Measurements from ENCODE around the gene SLC25A18.

Gene SLC25A18

DNA sequence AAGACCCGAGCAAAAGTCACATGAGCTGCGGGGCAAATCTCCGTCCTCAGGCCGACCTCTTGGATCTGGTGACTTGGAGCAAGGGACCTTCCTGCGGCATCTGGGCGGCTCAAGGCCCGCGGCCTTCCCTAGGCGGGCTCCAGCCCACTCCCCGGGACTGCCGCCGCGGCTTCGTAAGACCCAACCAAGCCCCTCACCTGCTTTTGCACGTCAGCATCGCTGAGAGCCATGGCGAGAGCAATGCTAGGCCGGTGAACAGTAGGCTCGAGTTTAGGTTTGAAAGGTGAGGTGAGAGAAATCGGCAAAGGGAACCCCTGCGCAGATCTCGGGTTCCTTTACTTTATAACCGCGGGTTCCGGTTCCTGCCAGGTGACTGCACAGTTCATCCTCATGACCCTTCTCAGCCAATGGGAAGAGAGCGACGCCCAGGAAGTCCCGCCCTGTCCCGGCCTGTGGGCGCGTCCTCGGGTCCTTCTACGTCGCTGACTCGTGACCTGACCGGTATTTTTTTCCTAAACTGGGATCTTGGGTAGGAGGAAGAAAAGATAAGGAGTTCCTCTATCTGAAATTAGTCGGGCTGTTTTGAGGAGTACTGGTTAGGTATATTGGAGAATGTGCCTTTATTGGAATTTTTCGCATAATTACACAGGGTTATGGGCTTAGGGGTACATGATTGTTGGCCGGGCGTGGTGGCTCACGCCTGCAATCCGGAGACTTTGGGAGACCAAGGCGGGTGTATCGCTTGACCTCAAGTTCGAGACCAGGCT is 65.3 kb downstream of the SLC25A18 start, which contains the start of gene ATP6V1E1:
ATP6V1E1 (minus strand) TSS at position 344 of the 767 bp plus-strand sequence; CDS start at position 230, 114 bp downstream.
- Histone ChIP-seq H3K27me3 (no peaks in the 10 kb centered on the region), H3K4me1 (peaks cover 9 to 40% (median 27%) of the 10 kb centered on the region in 4 donors), H3K27ac (peak within 1 kb of the TSS; percentile 93 to 98), H3K4me3 (peak within 1 kb of the TSS; percentile 93 to 100), H3K9me3 (no peaks in the 10 kb centered on the region), H3K36me3 (peaks cover 0 to 18% (median under 1%) of the 10 kb centered on the region in 3 donors)
- peak; percentile 97 to 98 for DNase-seq
- TF ChIP-seq, protein P1, sequence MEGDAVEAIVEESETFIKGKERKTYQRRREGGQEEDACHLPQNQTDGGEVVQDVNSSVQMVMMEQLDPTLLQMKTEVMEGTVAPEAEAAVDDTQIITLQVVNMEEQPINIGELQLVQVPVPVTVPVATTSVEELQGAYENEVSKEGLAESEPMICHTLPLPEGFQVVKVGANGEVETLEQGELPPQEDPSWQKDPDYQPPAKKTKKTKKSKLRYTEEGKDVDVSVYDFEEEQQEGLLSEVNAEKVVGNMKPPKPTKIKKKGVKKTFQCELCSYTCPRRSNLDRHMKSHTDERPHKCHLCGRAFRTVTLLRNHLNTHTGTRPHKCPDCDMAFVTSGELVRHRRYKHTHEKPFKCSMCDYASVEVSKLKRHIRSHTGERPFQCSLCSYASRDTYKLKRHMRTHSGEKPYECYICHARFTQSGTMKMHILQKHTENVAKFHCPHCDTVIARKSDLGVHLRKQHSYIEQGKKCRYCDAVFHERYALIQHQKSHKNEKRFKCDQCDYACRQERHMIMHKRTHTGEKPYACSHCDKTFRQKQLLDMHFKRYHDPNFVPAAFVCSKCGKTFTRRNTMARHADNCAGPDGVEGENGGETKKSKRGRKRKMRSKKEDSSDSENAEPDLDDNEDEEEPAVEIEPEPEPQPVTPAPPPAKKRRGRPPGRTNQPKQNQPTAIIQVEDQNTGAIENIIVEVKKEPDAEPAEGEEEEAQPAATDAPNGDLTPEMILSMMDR (IDR thresholded peaks at IDR 0.05), result no peak
- intact Hi-C loops (cut with DNase I; ENCODE audit: low total_unique reads), result no loop called here

DNA sequence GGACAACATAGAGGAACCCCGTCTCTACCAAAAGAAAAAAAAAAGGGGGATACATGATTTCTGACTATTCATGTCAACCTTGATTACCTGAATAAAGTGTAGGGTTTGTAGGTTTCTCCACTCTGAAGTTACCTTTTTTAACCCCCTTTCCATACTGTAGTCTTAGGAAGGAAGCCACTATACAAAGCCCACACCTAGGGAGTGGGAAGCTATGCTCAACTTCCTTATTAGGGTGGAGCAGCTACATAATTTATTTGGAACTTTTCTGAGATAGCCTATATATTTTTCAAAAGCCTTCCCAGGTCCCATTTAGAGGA is 65.8 kb downstream of the SLC25A18 start:
- Histone ChIP-seq H3K27ac (peak overlapping the region; percentile 93 to 98), H3K27me3 (no peaks in the 10 kb centered on the region), H3K4me1 (peaks cover 9 to 40% (median 27%) of the 10 kb centered on the region in 4 donors), H3K9me3 (no peaks in the 10 kb centered on the region), H3K4me3 (peak overlapping the region; percentile 93 to 100), H3K36me3 (peaks cover 0 to 16% (median 0%) of the 10 kb centered on the region in 3 donors)
- intact Hi-C loops (cut with DNase I; ENCODE audit: low total_unique reads), result no loop called here
- no peak for DNase-seq
- TF ChIP-seq, protein P1 (IDR thresholded peaks at IDR 0.05), result no peak

DNA sequence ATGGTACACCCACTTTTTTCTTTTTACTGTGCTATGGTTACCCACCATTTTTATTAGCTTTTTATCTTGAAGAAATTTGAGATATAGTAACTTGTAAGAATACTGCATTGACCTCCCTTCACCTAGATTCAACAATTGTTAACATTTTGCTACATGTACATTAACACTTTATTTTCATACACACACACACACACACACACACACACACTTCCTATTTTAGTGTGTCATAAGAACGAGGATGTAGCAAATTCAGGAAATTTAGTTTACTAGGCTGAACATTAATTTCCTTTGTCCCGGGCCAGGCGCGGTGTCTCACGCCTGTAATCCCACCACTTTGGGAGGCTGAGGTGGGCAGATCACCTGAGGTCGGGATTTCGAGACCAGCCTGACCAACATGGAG is 66.3 kb downstream of the SLC25A18 start:
- H3K4me3 ChIP-seq, result peak overlapping the region in 1 of 2 donors; percentile 100
- H3K27ac ChIP-seq, result peak overlapping the region; percentile 93 to 98
- intact Hi-C loops (cut with DNase I; ENCODE audit: low total_unique reads), result loop anchor here (10.0 kb wide), 1 partner anchor 75 kb away; no protein-coding TSS in a partner anchor

DNA sequence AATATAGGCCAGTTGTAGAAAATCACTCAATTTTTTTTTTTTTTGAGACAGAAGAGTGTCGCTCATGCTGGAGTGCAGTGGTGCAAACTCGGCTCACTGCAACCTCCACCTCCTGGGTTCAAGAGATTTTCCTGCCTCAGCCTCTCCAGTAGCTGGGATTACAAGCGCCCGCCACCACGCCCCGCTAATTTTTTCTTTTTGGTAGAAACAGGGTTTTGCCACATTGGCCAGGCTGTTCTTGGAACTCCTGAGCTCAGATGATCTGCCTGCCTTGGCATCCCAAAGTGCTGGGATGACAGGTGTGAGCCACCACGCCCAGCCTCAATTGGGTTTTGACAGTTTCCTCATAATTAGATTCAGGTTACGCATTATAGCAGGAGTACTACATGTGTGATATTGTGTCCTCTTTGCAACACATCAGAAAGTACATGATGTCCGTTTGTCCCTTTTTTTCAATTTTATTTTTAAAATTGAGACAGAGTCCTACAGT is 67.8 kb downstream of the SLC25A18 start:
- Histone ChIP-seq H3K9me3 (no peaks in the 10 kb centered on the region), H3K27me3 (no peaks in the 10 kb centered on the region), H3K4me3 (no peak overlapping the region), H3K36me3 (no peaks in the 10 kb centered on the region), H3K4me1 (peaks cover 9 to 27% (median 21%) of the 10 kb centered on the region in 4 donors), H3K27ac (no peak overlapping the region)
- intact Hi-C loops (cut with DNase I; ENCODE audit: low total_unique reads), result loop anchor here (10.0 kb wide), 1 partner anchor 74 kb away; no protein-coding TSS in a partner anchor
- DNase-seq, result no peak
- TF ChIP-seq, protein P1 (IDR thresholded peaks at IDR 0.05), result no peak

More for the DNA sequence above, 66.3 kb downstream of the SLC25A18 start:
- TF ChIP-seq, protein P1 (IDR thresholded peaks at IDR 0.05), result no peak
- Histone ChIP-seq H3K36me3 (peaks cover 0 to 11% (median 0%) of the 10 kb centered on the region in 3 donors), H3K27me3 (no peaks in the 10 kb centered on the region), H3K4me1 (peaks cover 9 to 40% (median 27%) of the 10 kb centered on the region in 4 donors), H3K9me3 (no peaks in the 10 kb centered on the region)
- DNase-seq, result no peak

DNA sequence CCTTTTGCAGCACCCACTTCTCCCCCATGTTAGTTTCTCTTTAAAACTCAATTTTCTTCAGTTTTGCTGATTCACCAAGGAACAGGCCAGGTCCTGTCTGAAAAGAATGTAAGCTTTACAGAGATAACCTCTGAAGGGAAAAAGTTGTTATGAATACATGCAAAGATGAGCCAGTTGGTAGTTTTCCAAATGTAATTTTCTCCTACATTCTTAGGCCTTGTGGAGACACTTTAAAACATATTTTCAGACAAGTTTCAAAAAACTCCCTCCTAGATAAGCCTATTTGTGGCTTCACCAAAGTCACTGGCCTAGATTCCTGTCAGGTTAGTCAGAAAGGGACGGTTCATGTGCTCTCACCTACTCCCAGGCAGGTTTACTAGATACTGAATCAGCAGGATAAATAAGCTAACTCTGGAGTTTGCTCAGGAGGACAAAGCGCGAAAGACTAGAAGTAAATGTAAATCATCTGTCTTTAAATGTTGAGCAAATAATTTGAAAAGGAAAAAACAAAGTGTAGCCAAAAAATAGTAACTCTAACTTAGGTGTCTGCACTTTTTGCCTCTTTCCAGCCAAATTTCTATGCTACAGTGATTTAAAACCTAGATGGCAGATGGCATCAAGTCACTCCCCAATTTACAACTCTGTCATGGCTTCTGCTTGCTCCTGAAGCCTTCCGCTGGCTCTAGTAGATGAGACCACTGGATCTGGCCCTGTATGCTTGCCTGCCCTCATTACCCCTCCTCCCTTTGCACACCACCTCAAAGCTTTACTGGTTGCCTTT is 70.1 kb downstream of the SLC25A18 start:
- intact Hi-C loops (cut with DNase I; ENCODE audit: low total_unique reads), result loop anchor here (10.0 kb wide), 1 partner anchor 71 kb away; no protein-coding TSS in a partner anchor
- H3K27ac ChIP-seq, result no peak overlapping the region
- no peak overlapping the region for H3K4me3 ChIP-seq

More for the DNA sequence above, 70.1 kb downstream of the SLC25A18 start:
- Histone ChIP-seq H3K36me3 (no peaks in the 10 kb centered on the region), H3K27me3 (no peaks in the 10 kb centered on the region), H3K4me1 (peaks cover 0 to 14% (median 8%) of the 10 kb centered on the region in 4 donors), H3K9me3 (no peaks in the 10 kb centered on the region)
- no peak for DNase-seq
- TF ChIP-seq, protein P1 (IDR thresholded peaks at IDR 0.05), result no peak
